ENCODE measurements around the gene RAD1. TPM values are rescaled to one million over a fixed set of nuclear protein-coding genes. Genes with fewer than 3 reads are reported as not detected.

The RAD1 gene
- total and polyA plus RNA-seq, 2 donors (not counting 1 experiment from before 2014, with no cell fraction given) = 46.9 to 123 TPM

- Histone ChIP-seq H2AFZ (ENCODE audit: low read length) (no peak overlapping the region), H3K27ac (ENCODE audit: insufficient read depth, low read length) (no peak overlapping the region), H3K4me3 (replicated peaks in 1 of 4; ENCODE audit: control extremely low read depth in 1 of 4, insufficient read depth in 1 of 4, low read depth in 3 of 4, low read length in 4 of 4) (no peak overlapping the region), H3K9me3 (ENCODE audit: control insufficient read depth, insufficient read depth, low read depth, low read length) (no peaks in the 10 kb centered on the region), H3K4me1 (ENCODE audit: control insufficient read depth, extremely low read depth, insufficient read depth, low read length) (no peaks in the 10 kb centered on the region), H3K79me2 (ENCODE audit: control insufficient read depth, insufficient read depth, low read length) (no peaks in the 10 kb centered on the region), H3K9ac (ENCODE audit: insufficient read depth, low read length) (no peak overlapping the region), H3K27me3 (ENCODE audit: control insufficient read depth, insufficient read depth, low read length) (no peaks in the 10 kb centered on the region), H3K4me2 (ENCODE audit: extremely low read depth, insufficient read depth, low read length) (no peak overlapping the region), H3K36me3 (ENCODE audit: control insufficient read depth, insufficient read depth, low read length) (no peaks in the 10 kb centered on the region), H4K20me1 (ENCODE audit: control insufficient read depth, extremely low read depth, insufficient read depth, low read length) (no peaks in the 10 kb centered on the region)
- TF ChIP-seq EZH2 (IDR thresholded peaks at IDR 0.05; ENCODE audit: low read length, missing control alignments) (no peak), CTCF (conservative IDR thresholded peaks at IDR 0.05 in 1 of 2, IDR thresholded peaks at IDR 0.05 in 1 of 2; ENCODE audit: low read depth in 1 of 2, low read length in 2 of 2) (no peak)
- DNase-seq (ENCODE audit: low read depth in 2 of 2) = peak in 1 of 2 donors; percentile 47
Measured at GRCh38 chr5:34895641-34896419, 19.5 kb downstream of the RAD1 start.

GRCh38 chr5:34894716-34895115, 20.6 kb downstream of the RAD1 start:
- Histone ChIP-seq H3K79me2 (ENCODE audit: control insufficient read depth, insufficient read depth, low read length) (no peaks in the 10 kb centered on the region), H3K36me3 (ENCODE audit: control insufficient read depth, insufficient read depth, low read length) (no peaks in the 10 kb centered on the region), H4K20me1 (ENCODE audit: control insufficient read depth, extremely low read depth, insufficient read depth, low read length) (no peaks in the 10 kb centered on the region), H3K4me2 (ENCODE audit: extremely low read depth, insufficient read depth, low read length) (no peak overlapping the region), H3K4me1 (ENCODE audit: control insufficient read depth, extremely low read depth, insufficient read depth, low read length) (no peaks in the 10 kb centered on the region), H2AFZ (ENCODE audit: low read length) (no peak overlapping the region), H3K27ac (ENCODE audit: insufficient read depth, low read length) (no peak overlapping the region), H3K27me3 (ENCODE audit: control insufficient read depth, insufficient read depth, low read length) (no peaks in the 10 kb centered on the region), H3K9ac (ENCODE audit: insufficient read depth, low read length) (no peak overlapping the region), H3K9me3 (ENCODE audit: control insufficient read depth, insufficient read depth, low read depth, low read length) (no peaks in the 10 kb centered on the region), H3K4me3 (replicated peaks in 1 of 4; ENCODE audit: control extremely low read depth in 1 of 4, insufficient read depth in 1 of 4, low read depth in 3 of 4, low read length in 4 of 4) (no peak overlapping the region)
- no peak for TF ChIP-seq EZH2 (IDR thresholded peaks at IDR 0.05; ENCODE audit: low read length, missing control alignments)
- TF ChIP-seq CTCF (conservative IDR thresholded peaks at IDR 0.05 in 1 of 2, IDR thresholded peaks at IDR 0.05 in 1 of 2; ENCODE audit: low read depth in 1 of 2, low read length in 2 of 2) = no peak
- DNase-seq (ENCODE audit: low read depth in 2 of 2) = no peak

- Histone ChIP-seq H3K27ac (ENCODE audit: insufficient read depth, low read length) (no peak overlapping the region), H3K9me3 (ENCODE audit: control insufficient read depth, insufficient read depth, low read depth, low read length) (no peaks in the 10 kb centered on the region), H3K9ac (ENCODE audit: insufficient read depth, low read length) (no peak overlapping the region), H4K20me1 (ENCODE audit: control insufficient read depth, extremely low read depth, insufficient read depth, low read length) (no peaks in the 10 kb centered on the region), H3K27me3 (ENCODE audit: control insufficient read depth, insufficient read depth, low read length) (no peaks in the 10 kb centered on the region), H3K36me3 (ENCODE audit: control insufficient read depth, insufficient read depth, low read length) (no peaks in the 10 kb centered on the region), H3K4me2 (ENCODE audit: extremely low read depth, insufficient read depth, low read length) (no peak overlapping the region), H3K79me2 (ENCODE audit: control insufficient read depth, insufficient read depth, low read length) (no peaks in the 10 kb centered on the region), H3K4me1 (ENCODE audit: control insufficient read depth, extremely low read depth, insufficient read depth, low read length) (no peaks in the 10 kb centered on the region), H2AFZ (ENCODE audit: low read length) (no peak overlapping the region), H3K4me3 (replicated peaks in 1 of 4; ENCODE audit: control extremely low read depth in 1 of 4, insufficient read depth in 1 of 4, low read depth in 3 of 4, low read length in 4 of 4) (no peak overlapping the region)
- TF ChIP-seq CTCF (conservative IDR thresholded peaks at IDR 0.05 in 1 of 2, IDR thresholded peaks at IDR 0.05 in 1 of 2; ENCODE audit: low read depth in 1 of 2, low read length in 2 of 2) (no peak), EZH2 (IDR thresholded peaks at IDR 0.05; ENCODE audit: low read length, missing control alignments) (no peak)
- no peak for DNase-seq (ENCODE audit: low read depth in 2 of 2)
Measured at GRCh38 chr5:34892414-34892813, 22.9 kb downstream of the RAD1 start.

Measured in fibroblast of lung (primary cell).